OCI-LY7 (cell line): ENCODE results near the gene CYP4A22. TPM values are rescaled to one million over a fixed set of nuclear protein-coding genes. Genes with fewer than 3 reads are reported as not detected.

Experiments
- BruUV-seq: library from RNA; stranded (reverse); fragments of 400-500 nt; replicated peaks from 2 replicates; lab custom pipeline; 2021; lab: Mats Ljungman, UMichigan
- CTCF ChIA-PET: fragments of 300-600 bp; sonication (Branson Sonifier 250); formaldehyde crosslinking; loops from one replicate; lab custom pipeline; 2022; ENCODE audit warnings: antibody characterized with exemption; ENCODE audit not compliant: unreplicated experiment; lab: Charles Lee
- POLR2A ChIA-PET: fragments of 300-600 bp; sonication (Branson Sonifier 250); formaldehyde crosslinking; loops from one replicate; lab custom pipeline; 2022; ENCODE audit warnings: antibody characterized with exemption; lab: Charles Lee
- DNase-seq: peaks from one replicate; pipeline ENCODE4 v3.0.0-alpha.2; 2015; ENCODE audit warnings: low spot score
- H2AFZ ChIP-seq: fragments of 200-600 bp; sonication (generic), shearing (Covaris generic); 2 replicates; pipeline ENCODE4 v1.6.1; 2014; ENCODE audit warnings: mild to moderate bottlenecking, antibody characterized with exemption, low read length, moderate library complexity
- H3K27ac ChIP-seq: fragments of 200-600 bp; sonication (generic); 2 replicates; pipeline ENCODE4 v1.5.1; 2014; ENCODE audit warnings: mixed run types, low read depth, mild to moderate bottlenecking, moderate library complexity, low read length, inconsistent platforms; ENCODE audit not compliant: poor library complexity, severe bottlenecking
- H3K36me3 ChIP-seq: fragments of 200-600 bp; sonication (generic); 2 replicates; pipeline ENCODE4 v1.6.1; 2014; ENCODE audit warnings: mild to moderate bottlenecking, antibody characterized with exemption, low read length, moderate library complexity, mixed read lengths; ENCODE audit not compliant: insufficient read depth
- H3K4me1 ChIP-seq: fragments of 200-600 bp; sonication (generic); 2 replicates; pipeline ENCODE4 v1.5.1; 2014; ENCODE audit warnings: mild to moderate bottlenecking, low read length; ENCODE audit not compliant: insufficient read depth, poor library complexity, severe bottlenecking
- H3K4me2 ChIP-seq: fragments of 200-600 bp; sonication (generic); 2 replicates; pipeline ENCODE4 v1.6.1; 2014; ENCODE audit warnings: mild to moderate bottlenecking, low read length
- H3K4me3 ChIP-seq: fragments of 200-600 bp; sonication (generic); 2 replicates; pipeline ENCODE4 v1.5.1; 2014; ENCODE audit warnings: mild to moderate bottlenecking, low read depth, low read length; ENCODE audit not compliant: poor library complexity, severe bottlenecking
- H3K79me2 ChIP-seq: fragments of 200-600 bp; sonication (generic); 2 replicates; pipeline ENCODE4 v1.6.1; 2016; ENCODE audit warnings: low read depth, mild to moderate bottlenecking, low read length, moderate library complexity, mixed read lengths; ENCODE audit not compliant: insufficient read depth
- H3K9me2 ChIP-seq: fragments of 200-600 bp; sonication (generic); 2 replicates; pipeline ENCODE4 v1.6.1; 2016; ENCODE audit warnings: mild to moderate bottlenecking, low read length, mixed read lengths; ENCODE audit not compliant: insufficient read depth
- H3K9me3 ChIP-seq: fragments of 200-600 bp; sonication (generic); 2 replicates; pipeline ENCODE4 v1.6.1; 2014; ENCODE audit warnings: mild to moderate bottlenecking, mixed run types, low read length, mixed read lengths
- H4K20me1 ChIP-seq: fragments of 200-600 bp; sonication (generic); 2 replicates; pipeline ENCODE4 v1.6.1; 2014; ENCODE audit warnings: mild to moderate bottlenecking, antibody characterized with exemption, low read length, moderate library complexity, mixed read lengths; ENCODE audit not compliant: insufficient read depth
- CTCF ChIP-seq: fragments of 200-600 bp; sonication (generic); conservative IDR thresholded peaks from 2 replicates; pipeline ENCODE4 v1.5.1; 2014; ENCODE audit warnings: mild to moderate bottlenecking, antibody characterized with exemption, low read length, moderate library complexity, mixed read lengths
- EZH2phosphoT487 ChIP-seq: fragments of 200-600 bp; sonication (generic); IDR thresholded peaks from 2 replicates; pipeline ENCODE4 v1.6.1; 2018; ENCODE audit warnings: low read depth, borderline replicate concordance, mild to moderate bottlenecking, mixed run types, antibody characterized with exemption, low read length, moderate library complexity, mixed read lengths
- intact Hi-C: fragments of 100-400 bp; cut with micrococcal nuclease; formaldehyde crosslinking; loops from one replicate; pipeline ENCODE4 v1.10.0; 2022; ENCODE audit not compliant: unreplicated experiment
- total RNA-seq, 2 experiments: library from RNA; depleted of rRNA in 1 of 2; stranded (reverse); fragments of >200 nt in 1 of 2; shearing (Covaris generic) in 1 of 2; gene quantifications; 2 replicates each; pipeline ENCODE4 v1.2.3, GENCODE V29; 2014 to 2022

CYP4A22 gene
- total RNA-seq, 2 experiments from 2014 or later = not detected

GRCh38 chr1:47181955-47182675 is 44.9 kb downstream of the CYP4A22 start:
- ChIA-PET POLR2A (interaction anchor here (0.6 kb wide), 1 partner anchor 56 kb away, joined by 3 read pairs; no protein-coding TSS in a partner anchor), CTCF (no interaction called here)
- no peak for DNase-seq
- BruUV-seq = no TSS peak
- Histone ChIP-seq H3K4me3 (no peak overlapping the region), H3K36me3 (no peaks in the 10 kb centered on the region), H3K4me2 (no peak overlapping the region), H4K20me1 (no peaks in the 10 kb centered on the region), H3K79me2 (no peaks in the 10 kb centered on the region), H3K27ac (no peak overlapping the region), H2AFZ (no peak overlapping the region), H3K9me3 (no peaks in the 10 kb centered on the region), H3K4me1 (no peaks in the 10 kb centered on the region), H3K9me2 (no peaks in the 10 kb centered on the region)
- TF ChIP-seq EZH2phosphoT487 (no peak), CTCF (no peak)
- intact Hi-C loops = no loop called here

- H4K20me1 ChIP-seq = no peaks in the 10 kb centered on the region
- no peaks in the 10 kb centered on the region for H3K9me2 ChIP-seq
- intact Hi-C loops = no loop called here
- no peak for DNase-seq
- CTCF ChIA-PET = no interaction called here
- H3K4me2 ChIP-seq = no peak overlapping the region
- H3K36me3 ChIP-seq = no peaks in the 10 kb centered on the region
- H3K4me3 ChIP-seq = no peak overlapping the region
- H3K79me2 ChIP-seq = no peaks in the 10 kb centered on the region
- TF ChIP-seq EZH2phosphoT487 (no peak), CTCF (no peak)
- no peaks in the 10 kb centered on the region for H3K9me3 ChIP-seq
- H3K27ac ChIP-seq = no peak overlapping the region
- POLR2A ChIA-PET = interaction anchor here (0.6 kb wide), 1 partner anchor 56 kb away, joined by 3 read pairs; no protein-coding TSS in a partner anchor
- H3K4me1 ChIP-seq = no peaks in the 10 kb centered on the region
- no peak overlapping the region for H2AFZ ChIP-seq
- no TSS peak for BruUV-seq
Observed at GRCh38 chr1:47182676-47183235, 45.5 kb downstream of the CYP4A22 start.
